Mucosa of descending colon (tissue), 3 donors: ENCODE data around the gene SCN4B. TPM values are rescaled to one million over a fixed set of nuclear protein-coding genes. Genes with fewer than 3 reads are reported as not detected.

Source experiments
- ATAC-seq: fragments of 200-7000 bp; cut with Tn5 transposase; one replicate; pipeline ENCODE4 v1.9.1; 2020; ENCODE audit warnings: mild to moderate bottlenecking, moderate library complexity
- DNase-seq, 3 donors: peaks; one replicate each; pipeline ENCODE4 v3.0.0-alpha.2; 2020
- H3K36me3 ChIP-seq: fragments of 200-600 bp; one replicate; pipeline ENCODE4 v1.8.0; 2021; ENCODE audit warnings: low read depth, mild to moderate bottlenecking
- H3K4me1 ChIP-seq: fragments of 200-600 bp; one replicate; pipeline ENCODE4 v1.8.0; 2021; ENCODE audit warnings: low read depth, mild to moderate bottlenecking
- H3K4me3 ChIP-seq: fragments of 200-600 bp; one replicate; pipeline ENCODE4 v1.8.0; 2021; ENCODE audit warnings: mild to moderate bottlenecking
- H3K9me3 ChIP-seq: fragments of 200-600 bp; one replicate; pipeline ENCODE4 v1.8.0; 2021; ENCODE audit warnings: mild to moderate bottlenecking
- intact Hi-C, 2 donors: fragments of 100-400 bp; cut with DNase I in 1 of 2; cut with micrococcal nuclease in 1 of 2; formaldehyde crosslinking; loops; one replicate each; pipeline versions ENCODE4 v1.11.0 to v1.11.1; 2022; cut with DNase I, micrococcal nuclease
- total RNA-seq, 3 donors: library from RNA; stranded (reverse); fragmentation: NEBNext Ultra II Directional in 2 of 3; extraction: Animal tissue kit (Norgen Biotek cat#: 25700) in 2 of 3; gene quantifications; one replicate each; pipeline versions ENCODE4 v1.2.1 to v1.2.4, GENCODE V29; 2021 to 2023
- TF ChIP-seq, protein P1 (sequence below): fragments of 200-600 bp; IDR thresholded peaks from one replicate; pipeline ENCODE4 v1.8.0; 2022; ENCODE audit warnings: antibody characterized with exemption, mild to moderate bottlenecking
- donor health status: DM: no; HTN: no; CAD: no; lungs with moderate emphysema.
- donor health status: DM: no; HTN: no; CAD: no.
- donor health status: DM: no; HTN: yes; CAD: no.

The SCN4B gene
- total RNA-seq, 3 donors from 2014 or later: 1.0 to 2.6 (median 1.2) TPM

DNA sequence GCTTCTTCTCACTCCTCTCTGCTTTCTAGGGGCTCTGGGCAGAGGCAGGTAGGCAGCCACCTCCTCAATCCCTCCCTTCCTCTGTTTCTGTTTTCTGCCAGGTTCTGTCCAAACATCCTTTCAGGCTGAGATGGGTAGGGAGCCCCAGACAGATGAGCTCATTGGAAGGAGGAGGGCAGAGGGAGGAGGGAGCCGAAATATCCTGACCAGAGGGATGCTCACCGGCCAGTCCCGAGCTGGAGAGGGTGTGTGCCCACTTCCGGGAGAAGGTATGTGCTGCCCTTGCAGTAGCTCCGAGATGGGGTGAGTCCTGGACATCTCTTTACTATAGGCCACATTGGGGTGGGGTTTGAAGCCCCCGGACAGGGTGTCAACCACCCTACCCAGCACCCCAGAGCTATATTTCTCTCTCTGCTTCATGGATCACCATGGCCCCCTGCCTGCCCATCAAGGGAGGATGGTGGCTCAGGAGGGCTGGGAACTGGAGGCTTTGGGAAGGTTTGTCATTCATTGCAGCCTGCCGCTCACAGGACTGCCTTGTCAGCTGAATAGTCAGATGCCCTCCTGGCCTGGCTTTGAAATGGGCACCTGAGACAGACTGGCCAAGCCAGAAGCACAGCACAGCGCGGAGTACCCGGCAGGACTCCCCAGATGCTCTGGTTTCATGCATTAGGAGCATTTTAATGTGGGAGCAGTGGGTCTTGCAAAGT lies 4.7 kb upstream of the SCN4B start:
- Histone ChIP-seq H3K4me3 (no peak overlapping the region), H3K4me1 (peaks cover 10% of the 10 kb centered on the region), H3K9me3 (no peaks in the 10 kb centered on the region), H3K36me3 (no peaks in the 10 kb centered on the region)
- intact Hi-C loops: no loop called here
- TF ChIP-seq, protein P1, sequence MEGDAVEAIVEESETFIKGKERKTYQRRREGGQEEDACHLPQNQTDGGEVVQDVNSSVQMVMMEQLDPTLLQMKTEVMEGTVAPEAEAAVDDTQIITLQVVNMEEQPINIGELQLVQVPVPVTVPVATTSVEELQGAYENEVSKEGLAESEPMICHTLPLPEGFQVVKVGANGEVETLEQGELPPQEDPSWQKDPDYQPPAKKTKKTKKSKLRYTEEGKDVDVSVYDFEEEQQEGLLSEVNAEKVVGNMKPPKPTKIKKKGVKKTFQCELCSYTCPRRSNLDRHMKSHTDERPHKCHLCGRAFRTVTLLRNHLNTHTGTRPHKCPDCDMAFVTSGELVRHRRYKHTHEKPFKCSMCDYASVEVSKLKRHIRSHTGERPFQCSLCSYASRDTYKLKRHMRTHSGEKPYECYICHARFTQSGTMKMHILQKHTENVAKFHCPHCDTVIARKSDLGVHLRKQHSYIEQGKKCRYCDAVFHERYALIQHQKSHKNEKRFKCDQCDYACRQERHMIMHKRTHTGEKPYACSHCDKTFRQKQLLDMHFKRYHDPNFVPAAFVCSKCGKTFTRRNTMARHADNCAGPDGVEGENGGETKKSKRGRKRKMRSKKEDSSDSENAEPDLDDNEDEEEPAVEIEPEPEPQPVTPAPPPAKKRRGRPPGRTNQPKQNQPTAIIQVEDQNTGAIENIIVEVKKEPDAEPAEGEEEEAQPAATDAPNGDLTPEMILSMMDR: no peak
- DNase-seq (no peak), ATAC-seq (no peak)

DNA sequence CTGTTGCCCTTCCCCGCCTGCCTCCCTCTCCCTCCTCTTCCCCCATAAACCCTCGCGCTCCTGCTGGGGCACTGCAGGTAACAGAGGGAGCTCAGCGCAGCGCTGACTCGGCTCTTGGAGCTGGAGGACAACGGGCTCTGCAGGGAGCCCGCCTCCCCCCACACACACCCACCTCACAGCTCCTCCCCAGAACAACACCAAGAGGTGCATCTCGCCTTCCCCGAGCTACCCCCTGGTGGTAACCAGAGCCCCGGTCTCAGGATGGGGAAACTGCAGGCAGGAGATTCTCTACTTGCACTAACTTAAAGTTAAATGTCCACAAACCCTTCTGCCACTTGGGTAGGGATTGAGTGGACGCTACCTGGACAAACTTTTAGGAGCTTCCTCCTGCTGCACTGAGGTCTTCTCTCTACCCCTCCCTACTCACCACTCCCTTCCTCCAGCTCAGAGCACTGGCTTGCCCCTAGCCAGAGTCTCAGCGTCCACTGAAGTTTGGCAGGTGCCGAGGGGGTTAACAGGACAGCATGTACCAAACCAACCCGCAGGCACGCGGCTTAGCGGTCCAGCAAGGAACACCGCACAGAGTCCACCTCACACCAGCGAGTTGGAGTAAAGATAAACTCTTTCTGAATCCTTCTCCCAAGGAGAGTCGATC lies 4.0 kb upstream of the SCN4B start:
- Histone ChIP-seq H3K9me3 (no peaks in the 10 kb centered on the region), H3K36me3 (no peaks in the 10 kb centered on the region), H3K4me1 (peaks cover 13% of the 10 kb centered on the region), H3K4me3 (no peak overlapping the region)
- DNase-seq: no peak
- TF ChIP-seq, protein P1: no peak
- ATAC-seq: peak; percentile 20
- intact Hi-C loops: no loop called here

DNA sequence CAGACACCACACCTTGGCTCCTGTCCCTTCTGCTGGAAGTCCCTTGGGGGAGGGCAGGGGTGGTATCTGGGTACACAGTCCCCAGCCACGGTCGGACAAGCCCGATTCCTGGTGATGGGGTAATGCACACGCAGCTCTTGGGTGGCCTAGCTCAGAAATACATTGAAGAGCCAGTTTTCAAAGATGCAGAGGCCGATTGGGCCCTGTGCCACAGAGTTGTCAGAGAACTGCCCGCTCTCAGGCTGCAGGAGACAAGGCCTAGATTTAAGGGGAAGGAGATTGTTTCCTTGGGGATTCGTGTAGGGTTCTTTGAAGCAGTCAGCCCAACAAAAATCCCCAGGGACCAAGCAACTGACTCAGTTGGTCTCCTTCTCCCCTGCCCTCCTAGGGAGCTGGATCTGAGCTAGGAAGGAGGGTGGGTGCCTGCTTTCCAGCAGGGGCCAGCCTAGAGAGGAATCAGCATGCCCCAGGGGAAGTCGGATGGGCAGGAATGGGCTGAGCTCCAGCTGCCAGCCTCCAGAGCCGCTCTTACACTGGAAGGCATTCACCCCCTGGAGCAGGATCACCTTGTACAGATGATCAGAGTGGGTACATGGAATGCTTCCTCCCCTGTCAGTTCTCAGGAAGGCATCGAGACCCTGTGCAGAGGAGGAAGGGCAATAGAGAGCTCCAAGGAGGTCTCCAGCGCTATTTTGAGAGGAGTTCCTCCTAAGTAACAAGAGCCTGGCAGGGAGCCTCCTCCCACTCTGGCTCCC lies 3.3 kb upstream of the SCN4B start:
- no peaks in the 10 kb centered on the region for H3K9me3 ChIP-seq
- DNase-seq: no peak
- intact Hi-C loops: no loop called here
- TF ChIP-seq, protein P1: no peak
- peaks cover 13% of the 10 kb centered on the region for H3K4me1 ChIP-seq
- H3K36me3 ChIP-seq: no peaks in the 10 kb centered on the region
- ATAC-seq: no peak
- no peak overlapping the region for H3K4me3 ChIP-seq

DNA sequence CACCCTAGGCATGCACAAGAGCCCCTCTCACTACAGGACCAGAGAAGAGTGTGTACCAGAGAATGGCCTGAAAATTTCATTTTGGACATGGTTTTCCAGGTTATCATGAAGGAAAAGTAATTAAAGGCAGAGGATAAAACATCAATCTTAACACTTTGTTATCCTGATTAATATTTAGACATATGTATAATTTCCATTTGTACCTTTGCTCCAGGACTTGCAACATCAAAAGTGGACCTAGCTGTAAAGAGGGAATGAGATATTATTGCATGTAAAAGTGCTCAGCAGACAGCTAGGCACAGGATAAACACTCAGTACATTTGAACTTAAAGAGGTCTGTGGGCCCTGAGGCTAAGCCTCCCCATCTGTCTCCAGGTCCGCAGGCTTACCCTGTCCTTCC lies 2.0 kb upstream of the SCN4B start:
- Histone ChIP-seq H3K4me1 (peaks cover 13% of the 10 kb centered on the region), H3K36me3 (no peaks in the 10 kb centered on the region), H3K9me3 (no peaks in the 10 kb centered on the region), H3K4me3 (no peak overlapping the region)
- TF ChIP-seq, protein P1: no peak
- ATAC-seq (no peak), DNase-seq (no peak)
- intact Hi-C loops: no loop called here

DNA sequence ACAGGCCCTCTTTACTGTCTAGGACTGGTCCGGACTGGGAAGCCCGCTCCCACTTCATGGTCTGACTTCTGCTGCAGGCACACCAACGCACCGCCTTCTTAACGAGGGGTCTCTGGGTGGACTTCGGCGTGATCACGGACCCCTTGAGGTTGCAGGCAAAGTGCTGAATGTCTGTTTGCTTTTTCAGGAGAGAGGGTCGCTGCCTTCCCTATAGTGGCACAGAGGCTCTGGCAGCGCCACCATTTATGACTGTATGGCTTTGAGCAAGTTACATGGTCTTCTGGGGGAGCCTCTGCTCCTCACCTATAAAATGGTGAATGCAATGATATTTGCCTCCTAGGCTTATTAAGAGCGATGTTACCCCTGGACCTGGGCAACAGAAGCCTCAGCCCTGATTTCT lies 1.4 kb upstream of the SCN4B start:
- TF ChIP-seq, protein P1: no peak
- peaks cover 13% of the 10 kb centered on the region for H3K4me1 ChIP-seq
- DNase-seq: no peak
- no peaks in the 10 kb centered on the region for H3K36me3 ChIP-seq
- H3K4me3 ChIP-seq: no peak overlapping the region
- no peak for ATAC-seq
- intact Hi-C loops: no loop called here
- H3K9me3 ChIP-seq: no peaks in the 10 kb centered on the region
